CD14-positive monocyte (primary cell): ENCODE data around the gene SNRNP35. TPM values are rescaled to one million over a fixed set of nuclear protein-coding genes. Genes with fewer than 3 reads are reported as not detected.

Experiments
- DNase-seq, 3 donors: peaks; one replicate each; pipeline ENCODE4 v3.0.0-alpha.2; 2011 to 2022
- H2AFZ ChIP-seq: 2 replicates; pipeline ENCODE4 v1.6.0; 2012; ENCODE audit warnings: mild to moderate bottlenecking, low read depth, low read length, inconsistent platforms; ENCODE audit not compliant: insufficient read depth, poor library complexity, severe bottlenecking
- H3K27ac ChIP-seq, 2 donors: 1 replicate in 1 of 2; 2 replicates in 1 of 2; pipeline ENCODE4 v1.5.1; 2012 to 2013; ENCODE audit warnings: low read length in 2 of 2, control low read depth in 1 of 2, inconsistent platforms in 1 of 2, low read depth in 1 of 2, mild to moderate bottlenecking in 1 of 2
- H3K27me3 ChIP-seq, 2 donors: one replicate each; pipeline versions ENCODE4 v1.6.0 to v1.6.1; 2011 to 2013; ENCODE audit warnings: low read length in 2 of 2; ENCODE audit not compliant: control insufficient read depth in 2 of 2, insufficient read depth in 2 of 2
- H3K36me3 ChIP-seq, 2 donors: replicated peaks in 1 of 2; 1 replicate in 1 of 2; 2 replicates in 1 of 2; pipeline versions ENCODE4 v1.5.1 to v1.6.1; 2012 to 2013; ENCODE audit warnings: low read length in 2 of 2, control low read depth in 1 of 2, inconsistent platforms in 1 of 2, mild to moderate bottlenecking in 1 of 2; ENCODE audit not compliant: insufficient read depth in 2 of 2, control insufficient read depth in 1 of 2
- H3K4me1 ChIP-seq, 2 donors: 1 replicate in 1 of 2; 2 replicates in 1 of 2; pipeline versions ENCODE4 v1.5.1 to v1.6.1; 2012 to 2013; ENCODE audit warnings: low read length in 2 of 2, control low read depth in 1 of 2, inconsistent platforms in 1 of 2, mild to moderate bottlenecking in 1 of 2, moderate library complexity in 1 of 2; ENCODE audit not compliant: insufficient read depth in 2 of 2, control insufficient read depth in 1 of 2
- H3K4me2 ChIP-seq: replicated peaks from 2 replicates; pipeline ENCODE3; 2012; ENCODE audit warnings: low read length, moderate library complexity, mild to moderate bottlenecking; ENCODE audit not compliant: poor library complexity, severe bottlenecking; ENCODE audit errors: extremely low read depth
- H3K4me3 ChIP-seq, 3 experiments: fragments of 200-600 bp in 1 of 3; sonication (generic) in 1 of 3; replicated peaks in 1 of 3; 1 replicate in 2 of 3; 2 replicates in 1 of 3; pipeline ENCODE4 v1.5.1; 2011 to 2013; ENCODE audit warnings: low read length in 3 of 3, mild to moderate bottlenecking in 3 of 3, control low read depth in 2 of 3, low read depth in 2 of 3, inconsistent platforms in 1 of 3, moderate library complexity in 1 of 3
- H3K79me2 ChIP-seq: 2 replicates; pipeline ENCODE4 v1.6.0; 2012; ENCODE audit warnings: mild to moderate bottlenecking, control low read depth, inconsistent platforms, low read length, moderate library complexity; ENCODE audit not compliant: insufficient read depth
- H3K9ac ChIP-seq: 2 replicates; pipeline ENCODE4 v1.6.0; 2017; ENCODE audit warnings: low read length, mild to moderate bottlenecking; ENCODE audit not compliant: insufficient read depth, poor library complexity, severe bottlenecking
- H3K9me3 ChIP-seq, 2 donors: replicated peaks in 1 of 2; 1 replicate in 1 of 2; 2 replicates in 1 of 2; pipeline versions ENCODE4 v1.5.1 to v1.6.1; 2012 to 2013; ENCODE audit warnings: low read length in 2 of 2, control low read depth in 1 of 2; ENCODE audit not compliant: control insufficient read depth in 1 of 2, insufficient read depth in 1 of 2
- H4K20me1 ChIP-seq: 2 replicates; pipeline ENCODE4 v1.6.0; 2012; ENCODE audit warnings: mild to moderate bottlenecking, low read length, control low read depth, moderate library complexity; ENCODE audit not compliant: insufficient read depth
- H3K27ac Mint-ChIP-seq, 7 donors: one replicate each; pipeline ENCODE4 v1.8.0; 2020; ENCODE audit warnings: mild to moderate bottlenecking in 7 of 7, mixed read lengths in 7 of 7, moderate library complexity in 6 of 7, inconsistent platforms in 2 of 7
- H3K27me3 Mint-ChIP-seq, 3 donors: one replicate each; pipeline ENCODE4 v1.8.0; 2021 to 2022; ENCODE audit warnings: low read depth in 3 of 3, mild to moderate bottlenecking in 3 of 3, mixed read lengths in 3 of 3, moderate library complexity in 3 of 3, inconsistent platforms in 1 of 3
- H3K36me3 Mint-ChIP-seq, 2 donors: one replicate each; pipeline ENCODE4 v1.8.0; 2020; ENCODE audit warnings: mixed read lengths in 2 of 2, inconsistent platforms in 1 of 2, mild to moderate bottlenecking in 1 of 2
- H3K4me1 Mint-ChIP-seq: one replicate; pipeline ENCODE4 v1.8.0; 2020; ENCODE audit warnings: mild to moderate bottlenecking, mixed read lengths
- H3K4me3 Mint-ChIP-seq, 2 donors: one replicate each; pipeline ENCODE4 v1.8.0; 2020; ENCODE audit warnings: mild to moderate bottlenecking in 2 of 2, mixed read lengths in 2 of 2, moderate library complexity in 1 of 2
- H3K9me3 Mint-ChIP-seq, 7 donors: one replicate each; pipeline ENCODE4 v1.8.0; 2020 to 2022; ENCODE audit warnings: mixed read lengths in 7 of 7, mild to moderate bottlenecking in 6 of 7, moderate library complexity in 6 of 7, inconsistent platforms in 2 of 7
- CTCF ChIP-seq: fragments of 200-600 bp; IDR thresholded peaks from one replicate; pipeline ENCODE4 v1.8.0; 2022; ENCODE audit warnings: antibody characterized with exemption, mild to moderate bottlenecking
- WGBS: methylation state at CpG from one replicate; pipeline ENCODE4 v1.1.5; 2013; ENCODE audit warnings: missing lambda C conversion rate; ENCODE audit not compliant: insufficient coverage; 5-methylcytosine and 5-hydroxymethylcytosine counted together
- intact Hi-C, 2 donors: fragments of 100-400 bp; cut with micrococcal nuclease; formaldehyde crosslinking; loops; one replicate each; pipeline versions ENCODE4 v1.15.0 to v1.15.1; 2023
- polyA plus RNA-seq, 3 donors: library from polyadenylated mRNA; depleted of rRNA in 1 of 3; unstranded in 2 of 3; stranded (reverse) in 1 of 3; fragments of 300-500 nt in 2 of 3; fragments of >200 nt in 1 of 3; fragmentation: Illumina TruSeq in 2 of 3; gene quantifications; 1 replicate in 2 of 3; 2 replicates in 1 of 3; pipeline ENCODE4 v1.2.3, GENCODE V29; 2012 to 2021

SNRNP35 gene
- polyA plus RNA-seq, 3 donors = 13.4 to 19.5 (median 16.7) TPM

- Mint-ChIP-seq H3K27me3 (no peaks in the 10 kb centered on the region), H3K4me3 (peak overlapping the region; percentile 98 to 99), H3K9me3 (peaks cover 0 to 2% (median 0%) of the 10 kb centered on the region in 7 donors), H3K4me1 (peaks cover 61% of the 10 kb centered on the region), H3K27ac (peak overlapping the region; percentile 98 to 100 (median 99)), H3K36me3 (peaks cover 15 to 30% of the 10 kb centered on the region in 2 donors)
- H4K20me1 ChIP-seq = peaks cover 57% of the 10 kb centered on the region
- intact Hi-C loops = no loop called here
- H3K27me3 ChIP-seq = no peaks in the 10 kb centered on the region
- peak overlapping the region; percentile 72 to 98 (median 93) for H3K4me3 ChIP-seq
- DNase-seq = no peak
- peak overlapping the region; percentile 96 for H3K9ac ChIP-seq
- 27% methylated on average over 3 of the region's 5 CpGs for WGBS
- peaks cover 6 to 8% of the 10 kb centered on the region in 2 donors for H3K36me3 ChIP-seq
- TF ChIP-seq CTCF = no peak
- H3K4me2 ChIP-seq = peak overlapping the region; percentile 70
- H3K4me1 ChIP-seq = peaks cover 56 to 58% of the 10 kb centered on the region in 2 donors
- peak overlapping the region; percentile 96 to 97 for H3K27ac ChIP-seq
- no peaks in the 10 kb centered on the region for H3K9me3 ChIP-seq
- H3K79me2 ChIP-seq = peaks cover 70% of the 10 kb centered on the region
- H2AFZ ChIP-seq = no peak overlapping the region
These were observed 22.3 kb upstream of the SNRNP35 start for GRCh38 chr12:123435636-123436016.

GRCh38 chr12:123436017-123436964 is 21.6 kb upstream of the SNRNP35 start, which contains the start of gene RILPL2:
RILPL2 (minus strand) TSS chr12:123436684; CDS start chr12:123436420, 264 bp downstream.
- Histone ChIP-seq H3K36me3 (peaks cover under 1 to 2% of the 10 kb centered on the region in 2 donors), H3K9me3 (no peaks in the 10 kb centered on the region), H3K4me1 (peaks cover 52 to 55% of the 10 kb centered on the region in 2 donors), H3K9ac (peak within 1 kb of the TSS; percentile 96), H3K4me2 (peak within 1 kb of the TSS; percentile 70), H3K79me2 (peaks cover 64% of the 10 kb centered on the region), H3K27me3 (no peaks in the 10 kb centered on the region), H3K4me3 (peak within 1 kb of the TSS; percentile 72 to 98 (median 93)), H3K27ac (peak within 1 kb of the TSS; percentile 96 to 97), H4K20me1 (peaks cover 50% of the 10 kb centered on the region), H2AFZ (peak within 1 kb of the TSS; percentile 70)
- H3K9me3 Mint-ChIP-seq = peaks cover 0 to 2% (median 0%) of the 10 kb centered on the region in 7 donors
- peak; percentile 96 to 99 (median 98) for DNase-seq
- no peak for TF ChIP-seq CTCF
- H3K4me3 Mint-ChIP-seq = peak within 1 kb of the TSS; percentile 98 to 99
- under 1% methylated on average over 59 of the region's 69 CpGs for WGBS
- peaks cover 56% of the 10 kb centered on the region for H3K4me1 Mint-ChIP-seq
- intact Hi-C loops = no loop called here
- H3K36me3 Mint-ChIP-seq = peaks cover 9 to 24% of the 10 kb centered on the region in 2 donors
- H3K27me3 Mint-ChIP-seq = no peaks in the 10 kb centered on the region
- peak within 1 kb of the TSS; percentile 98 to 100 (median 99) for H3K27ac Mint-ChIP-seq
